KMS-11 (cell line): ENCODE measurements around the gene BRAP.
"Not testable (repeated sequence)": the region's sequence is repeated elsewhere in the genome, so short reads cannot be mapped to it uniquely, and the experiment has no call there.

Source experiments
- H2AFZ ChIP-seq: fragments of 200-600 bp; sonication (generic); 2 replicates; pipeline ENCODE4 v1.6.1; 2016; ENCODE audit warnings: antibody characterized with exemption, mixed run types, low read depth
- H3K27ac ChIP-seq: fragments of 200-600 bp; sonication (generic); 2 replicates; pipeline ENCODE4 v1.6.1; 2016; ENCODE audit warnings: mild to moderate bottlenecking, mixed run types
- H3K27me3 ChIP-seq: fragments of 200-600 bp; sonication (generic); 2 replicates; pipeline ENCODE4 v1.6.1; 2017; ENCODE audit warnings: mild to moderate bottlenecking, low read depth, mixed run types, moderate library complexity; ENCODE audit not compliant: insufficient read depth
- H3K36me3 ChIP-seq: fragments of 200-600 bp; sonication (generic); 2 replicates; pipeline ENCODE4 v1.6.1; 2017; ENCODE audit warnings: mild to moderate bottlenecking, mixed run types; ENCODE audit not compliant: insufficient read depth
- H3K4me1 ChIP-seq: fragments of 200-600 bp; sonication (generic); 2 replicates; pipeline ENCODE4 v1.6.1; 2016; ENCODE audit warnings: mild to moderate bottlenecking, low read depth, mixed run types; ENCODE audit not compliant: poor library complexity, severe bottlenecking
- H3K4me2 ChIP-seq: fragments of 200-600 bp; sonication (generic); 2 replicates; pipeline ENCODE4 v1.7.0; 2016; ENCODE audit warnings: mild to moderate bottlenecking, mixed run types
- H3K4me3 ChIP-seq: fragments of 200-600 bp; sonication (generic); IDR thresholded peaks from 2 replicates; pipeline ENCODE4 v1.6.1; 2017; ENCODE audit warnings: low read depth, low read length, mixed read lengths; ENCODE audit not compliant: insufficient read depth
- H3K79me2 ChIP-seq: fragments of 200-600 bp; sonication (generic); 2 replicates; pipeline ENCODE4 v1.6.1; 2016; ENCODE audit warnings: low read depth, mixed run types; ENCODE audit not compliant: insufficient read depth
- H3K9ac ChIP-seq: fragments of 200-600 bp; sonication (generic); 2 replicates; pipeline ENCODE4 v1.6.1; 2016; ENCODE audit warnings: mild to moderate bottlenecking, mixed run types
- H4K20me1 ChIP-seq: fragments of 200-600 bp; sonication (generic); 2 replicates; pipeline ENCODE4 v1.6.1; 2016; ENCODE audit warnings: mild to moderate bottlenecking, mixed run types; ENCODE audit not compliant: insufficient read depth
- CTCF ChIP-seq: fragments of 200-600 bp; sonication (generic); conservative IDR thresholded peaks from 2 replicates; pipeline ENCODE4 v1.6.1; 2017; ENCODE audit warnings: low read depth, mild to moderate bottlenecking, antibody characterized with exemption, low read length, moderate library complexity, mixed read lengths

Gene BRAP

DNA sequence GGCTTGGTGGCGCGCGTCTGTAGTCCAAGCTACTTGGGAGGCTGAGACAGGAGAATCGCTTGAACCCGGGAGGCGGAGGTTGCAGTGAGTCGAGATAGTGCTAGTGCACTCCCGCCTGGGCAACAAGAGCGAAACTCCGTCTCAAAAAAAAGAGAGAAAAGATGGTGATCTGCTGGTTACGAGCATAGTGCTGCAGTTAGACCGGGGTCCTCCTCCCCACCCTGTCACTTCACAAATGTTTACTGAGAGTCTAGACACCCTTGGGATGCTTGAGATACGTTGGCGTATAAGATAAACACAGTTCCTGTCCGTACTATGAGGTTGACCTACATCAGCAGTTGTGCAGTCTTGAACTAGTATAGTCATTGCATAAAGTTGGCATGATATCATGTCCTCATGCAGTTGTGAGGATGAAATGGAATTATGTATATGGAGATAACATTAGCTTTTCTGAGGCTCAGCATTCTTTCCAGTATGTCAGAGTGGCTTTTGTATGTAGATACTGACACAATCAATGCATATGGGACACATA is 884 bp upstream of the BRAP start:
- no peak for TF ChIP-seq CTCF
- Histone ChIP-seq H3K9ac (peak overlapping the region; percentile 73; the same call in 1 of the 2 replicates), H3K4me3 (no peak overlapping the region), H3K4me2 (peak overlapping the region; percentile 47), H3K27me3 (no peaks in the 10 kb centered on the region), H3K36me3 (no peaks in the 10 kb centered on the region), H4K20me1 (no peaks in the 10 kb centered on the region), H3K27ac (peak overlapping the region; percentile 55; the same call in 1 of the 2 replicates), H3K4me1 (peaks cover 26% of the 10 kb centered on the region), H2AFZ (no peak overlapping the region; the same call in 1 of the 2 replicates), H3K79me2 (peaks cover 23% of the 10 kb centered on the region)

GRCh38 chr12:111685322-111685810 is 390 bp downstream of the BRAP start:
- Histone ChIP-seq H3K79me2 (peaks cover 23% of the 10 kb centered on the region), H3K27ac (peak overlapping the region; percentile 55)

GRCh38 chr12:111684485-111685198 is 1.1 kb downstream of the BRAP start:
- H3K27me3 ChIP-seq, H4K20me1 ChIP-seq, H3K4me3 ChIP-seq, H2AFZ ChIP-seq, H3K36me3 ChIP-seq: not testable (repeated sequence)
- Histone ChIP-seq H3K27ac (0 out of 2 replicates have a peak overlapping the region, but pooled peaks have one; percentile 55), H3K9ac (peak overlapping the region; percentile 73; the same call in 1 of the 2 replicates), H3K4me2 (peak overlapping the region; percentile 78), H3K79me2 (peaks cover 23% of the 10 kb centered on the region), H3K4me1 (peaks cover 26% of the 10 kb centered on the region)

More at GRCh38 chr12:111685322-111685810, 390 bp downstream of the BRAP start:
- no peak for TF ChIP-seq CTCF
- no peaks in the 10 kb centered on the region for H3K36me3 ChIP-seq
- peak overlapping the region; percentile 78 for H3K4me2 ChIP-seq
- H2AFZ ChIP-seq = peak overlapping the region; percentile 75
- H3K4me3 ChIP-seq = no peak overlapping the region
- no peaks in the 10 kb centered on the region for H4K20me1 ChIP-seq
- no peaks in the 10 kb centered on the region for H3K27me3 ChIP-seq
- peaks cover 26% of the 10 kb centered on the region for H3K4me1 ChIP-seq
- peak overlapping the region; percentile 73 for H3K9ac ChIP-seq

DNA sequence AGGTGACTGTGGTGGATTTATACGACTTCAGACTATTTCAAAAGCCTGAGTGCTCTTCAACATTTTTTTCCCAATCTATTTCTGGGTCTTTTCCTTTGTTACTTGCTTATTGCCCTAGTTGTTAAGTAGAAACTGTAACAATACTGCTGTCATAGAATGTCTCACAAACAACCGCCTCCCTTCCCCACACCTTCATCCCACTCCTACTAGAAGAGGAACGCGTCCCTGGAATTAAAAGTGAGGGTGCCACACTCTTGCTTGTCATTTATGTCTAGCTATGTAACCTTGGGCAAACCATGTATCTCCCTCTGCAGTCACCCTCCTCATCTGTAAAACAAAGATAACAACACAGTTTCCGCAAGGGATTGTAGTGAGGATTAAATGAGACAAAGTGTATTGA is 8.6 kb downstream of the BRAP start:
- no peaks in the 10 kb centered on the region for H3K36me3 ChIP-seq
- H3K79me2 ChIP-seq = no peaks in the 10 kb centered on the region
- TF ChIP-seq CTCF = no peak
- H3K4me2 ChIP-seq = no peak overlapping the region
- H4K20me1 ChIP-seq = no peaks in the 10 kb centered on the region
- H3K4me1 ChIP-seq = peaks cover 7% of the 10 kb centered on the region
- no peak overlapping the region for H3K27ac ChIP-seq
- no peak overlapping the region for H3K4me3 ChIP-seq
- no peaks in the 10 kb centered on the region for H3K27me3 ChIP-seq
- H3K9ac ChIP-seq = no peak overlapping the region
- no peak overlapping the region for H2AFZ ChIP-seq

GRCh38 chr12:111673503-111673902 is 12.3 kb downstream of the BRAP start:
- no peaks in the 10 kb centered on the region for H3K36me3 ChIP-seq
- peak; percentile 38; the same call in 1 of the 2 replicates for TF ChIP-seq CTCF

More at GRCh38 chr12:111673503-111673902, 12.3 kb downstream of the BRAP start:
- no peak overlapping the region for H2AFZ ChIP-seq
- H3K9ac ChIP-seq = no peak overlapping the region
- no peaks in the 10 kb centered on the region for H3K27me3 ChIP-seq
- H3K4me1 ChIP-seq = peaks cover 7% of the 10 kb centered on the region
- H3K4me2 ChIP-seq = no peak overlapping the region
- no peak overlapping the region for H3K27ac ChIP-seq
- H4K20me1 ChIP-seq = no peaks in the 10 kb centered on the region
- no peak overlapping the region for H3K4me3 ChIP-seq
- H3K79me2 ChIP-seq = no peaks in the 10 kb centered on the region
